Left ventricle myocardium superior (tissue), 1 donor: ENCODE results near the gene TEAD1. TPM values are rescaled to one million over a fixed set of nuclear protein-coding genes. Genes with fewer than 3 reads are reported as not detected.

Experiments
- ATAC-seq: fragments of 200-7000 bp; cut with Tn5 transposase; one replicate; pipeline ENCODE4 v1.9.1; 2020; ENCODE audit warnings: mild to moderate bottlenecking, moderate library complexity
- DNase-seq: peaks from one replicate; pipeline ENCODE4 v3.0.0-alpha.2; 2020
- intact Hi-C: fragments of 100-400 bp; cut with micrococcal nuclease; formaldehyde crosslinking; loops from one replicate; pipeline ENCODE4 v1.11.0; 2022
- total RNA-seq: library from RNA; stranded (reverse); fragmentation: NEBNext Ultra II Directional; extraction: Animal tissue kit (Norgen Biotek cat#: 25700); gene quantifications from one replicate; pipeline ENCODE4 v1.2.1, GENCODE V29; 2021
- donor health status: DM: no; HTN: yes; CAD: no; lungs with severe emphysema.

TEAD1 gene
- total RNA-seq, 1 donor from 2014 or later, result 127 TPM

DNA sequence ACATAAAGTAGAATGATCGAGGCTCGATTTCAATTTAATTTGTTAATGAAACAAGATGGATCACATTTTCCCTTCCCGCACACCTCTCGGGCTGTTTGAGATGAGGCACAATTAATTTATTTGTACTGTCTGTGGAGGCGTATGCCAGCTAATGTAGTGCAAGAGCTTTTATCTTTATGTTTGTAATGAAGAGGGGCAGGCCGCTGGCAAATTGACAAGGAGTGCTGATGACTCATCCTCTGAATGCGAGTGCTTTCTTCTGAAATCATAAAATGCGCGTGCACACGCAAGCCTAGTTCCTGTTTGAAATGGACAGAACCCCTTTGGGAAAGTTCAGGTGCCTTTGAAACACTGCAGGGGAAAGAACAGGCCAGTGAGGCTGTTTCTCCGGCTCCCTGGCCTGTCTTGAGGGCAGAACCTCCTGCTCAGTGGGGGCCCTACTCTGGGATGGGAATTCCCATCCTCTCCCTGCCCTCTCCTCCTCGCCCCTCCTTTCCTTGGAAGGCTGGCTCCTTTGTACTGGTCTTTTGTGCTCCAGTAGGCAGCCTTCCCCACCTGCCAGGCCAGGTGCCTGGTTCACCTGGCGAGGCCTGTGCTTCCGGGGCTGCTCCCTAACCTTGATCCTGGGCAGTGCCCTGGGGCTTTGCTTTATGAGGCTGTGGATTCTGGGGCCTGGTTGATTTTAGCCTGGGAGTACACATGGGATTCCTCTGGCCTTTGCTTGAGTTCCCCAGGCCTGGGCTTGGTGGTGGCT, 50.3 kb downstream of the TEAD1 start:
- peak; percentile 70 for DNase-seq
- peak; percentile 50 for ATAC-seq
- intact Hi-C loops, result no loop called here

DNA sequence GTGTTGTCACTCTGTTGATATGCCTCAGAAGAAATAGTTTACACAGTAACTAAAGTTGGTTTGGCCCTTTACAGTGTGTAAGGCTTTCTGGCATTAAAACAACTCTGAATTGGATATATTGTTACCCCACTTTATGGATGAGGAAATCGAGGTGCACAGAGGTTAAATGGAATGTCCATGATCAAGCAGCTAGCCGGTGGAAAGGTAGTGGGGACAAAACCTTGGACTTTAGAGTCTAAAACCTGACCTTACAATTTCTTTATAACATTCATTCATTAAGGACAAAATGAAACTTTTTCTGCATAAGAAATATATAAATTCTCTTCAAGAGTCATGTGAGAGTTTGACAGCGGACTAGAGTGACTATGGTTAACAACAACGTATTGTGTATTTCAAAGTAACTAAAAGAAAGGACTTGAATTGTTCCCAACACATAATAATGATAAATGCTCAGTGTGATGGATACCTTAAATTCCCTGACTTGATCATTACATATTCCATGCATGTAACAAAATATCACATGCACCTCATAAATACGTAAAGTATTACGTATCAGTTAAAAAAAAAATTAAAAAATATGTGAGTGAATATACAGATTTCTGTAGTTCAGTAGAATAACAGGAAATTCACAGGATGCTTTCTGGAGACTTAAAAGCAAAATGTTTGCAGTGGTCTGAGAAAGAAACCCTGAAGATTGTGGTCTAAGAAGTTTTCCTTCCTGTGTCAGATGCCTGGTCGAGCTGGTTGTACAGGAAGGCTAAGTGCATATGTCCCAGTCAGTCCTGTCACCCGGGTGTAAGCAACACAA, 51.0 kb downstream of the TEAD1 start:
- intact Hi-C loops, result no loop called here
- ATAC-seq (no peak), DNase-seq (no peak)

DNA sequence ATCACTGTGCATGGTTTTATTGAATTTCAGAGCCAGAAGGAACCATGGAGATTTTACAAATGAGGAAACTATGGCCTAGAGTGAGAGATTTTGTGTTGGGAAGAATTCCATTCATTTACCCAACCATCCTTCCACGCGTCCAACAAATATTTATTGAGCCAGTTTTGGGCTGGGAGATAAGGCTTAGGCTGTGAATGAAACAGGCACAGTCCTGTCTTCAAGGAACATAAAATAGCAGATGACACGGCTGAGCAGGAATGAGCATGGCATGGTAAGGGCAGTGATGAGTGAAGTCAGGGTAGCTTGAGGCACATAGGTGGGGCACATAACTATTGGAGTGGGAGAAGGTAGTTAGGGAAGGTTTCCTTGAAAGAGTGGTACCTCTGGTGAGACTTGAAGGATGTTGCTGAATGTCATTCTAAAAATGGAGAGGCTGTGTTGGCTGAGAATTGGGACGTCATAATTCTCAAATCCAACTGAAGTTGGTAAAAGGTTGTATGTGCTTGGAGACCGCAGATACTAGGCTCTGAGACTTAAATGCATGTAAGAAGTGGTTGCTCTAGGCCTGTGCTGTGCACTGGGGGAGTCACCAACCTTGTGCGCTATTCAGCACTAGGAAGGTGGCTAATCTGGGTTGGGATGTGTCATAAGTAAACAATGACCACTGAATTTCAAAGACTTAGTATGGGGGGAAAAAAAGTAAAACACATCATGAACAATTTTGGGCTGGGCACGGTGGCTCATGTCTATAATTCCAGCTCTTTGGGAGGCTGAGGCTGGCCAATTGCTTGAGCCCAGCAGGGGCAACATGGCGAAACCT, 51.9 kb downstream of the TEAD1 start:
- DNase-seq (no peak), ATAC-seq (peak; percentile 30)
- intact Hi-C loops, result no loop called here

DNA sequence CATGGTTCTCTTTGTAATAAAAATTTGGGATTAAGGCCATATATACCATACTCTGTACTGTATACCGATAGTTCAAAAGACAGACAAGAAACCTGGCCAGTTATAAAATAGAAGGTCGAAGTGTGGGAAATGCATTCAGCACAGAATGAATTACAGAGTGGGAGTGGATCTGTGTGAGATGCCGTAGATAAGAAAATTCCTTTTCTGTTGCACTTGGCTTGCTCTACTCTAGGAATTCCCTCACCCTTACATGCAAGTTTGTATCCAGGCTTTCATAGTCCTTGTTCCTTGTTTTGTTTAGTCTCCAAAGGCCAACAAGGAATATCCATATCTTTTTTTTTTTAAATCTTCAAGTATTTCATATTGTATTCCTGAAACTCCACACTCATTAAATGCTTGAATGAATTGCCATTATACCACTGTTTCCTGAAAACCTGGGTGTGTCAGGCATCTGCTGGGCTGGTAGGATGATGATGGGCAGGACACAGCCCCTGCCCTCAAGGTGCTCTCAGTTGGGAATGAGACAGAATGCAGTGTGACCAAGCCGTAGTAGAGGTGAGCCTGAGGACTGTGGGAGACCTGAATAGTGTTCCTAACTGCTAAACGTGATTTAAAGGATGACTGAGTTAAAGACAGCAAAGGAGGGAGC, 53.5 kb downstream of the TEAD1 start:
- ATAC-seq (peak; percentile 35), DNase-seq (no peak)
- intact Hi-C loops, result no loop called here

DNA sequence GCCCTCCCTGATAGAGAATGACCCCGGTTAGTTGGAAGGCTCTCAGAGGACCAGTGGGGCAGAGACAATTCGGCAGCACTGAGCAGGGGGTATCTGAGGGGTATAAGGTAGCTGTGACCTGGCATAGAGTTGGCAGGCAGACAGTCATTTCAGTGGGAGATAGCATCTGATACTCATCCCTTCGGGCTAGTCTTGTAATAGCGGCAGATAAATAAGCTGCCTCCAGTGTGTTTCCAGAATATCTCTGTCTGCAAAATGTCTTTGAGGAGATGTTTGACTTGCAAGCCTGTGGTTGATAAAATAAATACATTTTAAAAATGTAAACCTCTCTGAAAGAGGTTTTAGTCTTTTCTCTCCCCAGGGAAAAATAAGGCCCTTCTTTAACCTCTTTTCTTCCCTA, 54.2 kb downstream of the TEAD1 start:
- ATAC-seq (no peak), DNase-seq (no peak)

DNA sequence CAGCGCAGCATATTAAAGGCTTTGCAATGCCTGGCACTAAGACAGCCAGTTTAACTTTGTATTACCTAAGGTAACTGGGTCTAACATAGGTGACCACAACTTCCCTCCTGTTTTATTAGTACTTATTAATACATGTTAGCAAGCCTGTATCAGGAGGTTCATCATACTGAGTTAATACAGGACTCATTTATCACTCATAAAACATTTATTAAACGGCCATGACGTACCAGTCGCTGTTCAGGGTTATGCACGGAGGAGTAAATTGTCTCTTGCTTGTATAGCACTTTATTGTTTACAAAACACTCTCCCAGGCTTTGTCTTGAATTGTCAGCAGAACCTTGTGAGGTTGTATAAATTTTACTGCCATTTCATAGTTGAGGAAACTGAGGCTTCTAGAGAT, 55.7 kb downstream of the TEAD1 start:
- intact Hi-C loops, result no loop called here
- ATAC-seq (no peak), DNase-seq (no peak)

More for the DNA sequence above, 54.2 kb downstream of the TEAD1 start:
- intact Hi-C loops, result no loop called here

DNA sequence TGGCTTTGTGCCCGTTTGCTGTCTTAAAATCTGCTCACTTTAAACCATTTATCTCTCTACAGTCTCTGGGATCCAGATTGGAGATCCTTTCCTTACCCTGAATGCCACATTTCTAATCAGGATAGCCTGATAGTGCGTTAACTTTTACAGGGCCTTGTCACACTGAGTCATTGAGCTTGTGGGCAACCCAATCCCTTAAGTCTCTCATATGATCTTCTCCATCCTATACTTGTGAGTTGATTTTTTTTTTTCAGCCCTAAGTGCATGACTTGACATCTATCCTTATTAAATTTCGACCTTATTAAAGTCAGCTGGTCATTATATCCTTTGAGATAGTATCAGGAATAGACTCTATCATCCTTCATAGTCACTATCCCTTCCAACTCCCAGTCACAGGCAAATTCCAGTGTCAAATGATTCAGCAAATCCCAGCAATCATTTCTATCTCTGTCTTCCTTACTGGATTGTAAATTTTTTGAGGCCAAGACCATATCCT, 57.7 kb downstream of the TEAD1 start:
- intact Hi-C loops, result no loop called here
- ATAC-seq (no peak), DNase-seq (no peak)

DNA sequence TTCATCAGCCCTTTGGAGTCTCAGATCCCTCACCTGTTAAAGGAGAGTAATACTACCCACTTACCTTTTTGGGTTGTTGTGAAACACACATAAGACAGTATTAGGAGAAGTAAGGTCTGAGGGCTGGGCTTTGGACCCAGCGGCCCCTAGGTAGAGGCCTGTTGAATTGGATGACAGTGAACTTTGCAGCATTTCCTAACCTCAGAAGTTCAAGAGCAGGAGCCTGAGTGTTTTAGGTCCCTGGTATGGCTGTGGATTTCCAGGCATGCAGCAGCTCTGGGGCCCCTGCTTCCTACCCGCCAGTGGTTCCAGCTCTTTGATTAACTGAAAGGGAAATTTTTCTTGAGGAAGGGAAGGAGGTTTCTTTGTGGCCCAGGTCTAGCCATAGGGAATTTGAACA, 58.9 kb downstream of the TEAD1 start:
- DNase-seq (no peak), ATAC-seq (no peak)
- intact Hi-C loops, result no loop called here

DNA sequence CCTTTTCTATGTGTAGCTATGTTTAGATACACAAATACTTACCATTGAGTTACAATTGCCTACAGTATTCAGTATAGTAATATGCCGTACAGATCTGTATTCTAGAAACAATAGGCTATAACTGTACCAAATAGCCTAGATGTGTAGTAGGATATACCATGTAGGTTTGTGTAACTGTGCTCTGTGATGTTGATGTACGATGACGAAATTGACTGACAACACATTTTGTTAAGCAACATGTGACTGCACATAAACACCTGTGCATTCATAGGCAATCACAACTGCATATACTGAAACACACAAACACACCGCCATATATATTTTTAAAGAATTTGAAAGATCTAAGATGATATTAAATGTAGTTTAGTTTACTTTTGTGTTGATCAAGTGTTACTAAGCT, 60.4 kb downstream of the TEAD1 start:
- ATAC-seq (no peak), DNase-seq (no peak)
- intact Hi-C loops, result no loop called here

DNA sequence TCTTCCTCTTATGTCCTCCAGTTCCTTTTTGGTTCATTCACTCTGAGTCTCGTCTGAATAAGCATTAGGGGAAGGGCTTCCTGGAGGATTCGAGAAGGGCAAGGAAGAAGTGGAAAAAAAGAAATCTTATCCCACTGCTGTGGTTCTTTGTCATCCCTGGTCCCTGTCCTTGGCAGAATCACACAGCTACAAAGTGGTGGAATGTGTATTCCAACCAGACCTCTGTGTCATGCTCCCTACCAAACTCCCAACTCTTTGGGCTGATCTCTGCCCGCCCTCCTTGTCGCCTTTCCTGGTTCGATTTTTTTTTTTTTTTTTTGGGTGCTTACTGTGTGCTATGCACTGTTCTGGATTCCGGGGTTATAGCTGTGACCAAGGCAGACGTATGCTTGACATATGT, 61.0 kb downstream of the TEAD1 start:
- ATAC-seq (no peak), DNase-seq (no peak)
- intact Hi-C loops, result no loop called here

DNA sequence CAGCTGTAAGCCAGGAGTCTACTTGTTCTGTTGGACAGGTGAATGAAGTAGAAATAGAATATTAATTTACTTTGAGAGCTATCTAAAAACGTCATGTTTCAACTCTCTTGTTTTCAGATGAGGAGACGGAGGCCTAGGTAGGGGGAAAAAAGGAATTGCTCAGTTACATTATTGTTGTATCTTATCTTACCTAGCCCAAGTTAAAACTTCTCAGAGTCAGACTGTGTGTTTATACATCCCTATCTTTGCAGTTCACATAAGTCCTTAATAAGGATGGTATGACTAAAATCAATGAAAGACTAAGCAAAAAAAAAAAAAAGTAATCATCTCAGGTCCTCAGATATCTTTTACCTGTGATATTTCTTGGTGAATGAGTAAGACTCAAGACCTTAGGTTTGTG, 62.8 kb downstream of the TEAD1 start:
- intact Hi-C loops, result no loop called here
- ATAC-seq, result no peak

DNA sequence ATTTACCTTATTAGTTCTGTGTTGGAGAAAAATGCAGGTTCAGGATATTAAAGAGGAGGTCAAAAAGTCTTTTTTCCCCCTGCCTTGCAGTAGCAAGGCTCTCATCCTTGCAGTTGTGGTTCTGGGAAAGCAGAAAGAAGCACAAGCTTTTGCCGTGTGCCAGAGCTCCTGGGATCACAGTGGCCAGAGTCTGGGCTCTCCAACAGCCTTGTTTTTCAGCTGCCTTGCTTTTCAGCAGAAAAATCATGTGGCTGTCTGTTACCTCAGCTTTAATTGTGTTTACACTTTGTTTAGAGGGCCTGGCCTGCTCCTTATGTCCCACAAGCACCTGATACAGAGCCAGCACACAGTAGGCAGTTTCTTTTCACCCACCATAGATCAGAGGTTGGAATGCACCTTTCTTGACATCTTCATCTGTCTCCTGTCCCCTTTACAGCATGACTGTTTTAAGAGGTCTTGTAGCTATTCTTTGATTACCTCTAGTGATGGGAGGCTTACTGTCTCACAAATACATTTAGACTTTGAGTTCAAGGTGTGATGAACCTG, 67.5 kb downstream of the TEAD1 start:
- DNase-seq (no peak), ATAC-seq (no peak)
- intact Hi-C loops, result loop anchor here (10.0 kb wide), 1 partner anchor 47 kb away; no protein-coding TSS in a partner anchor

More for the DNA sequence above, 62.8 kb downstream of the TEAD1 start:
- DNase-seq, result no peak

DNA sequence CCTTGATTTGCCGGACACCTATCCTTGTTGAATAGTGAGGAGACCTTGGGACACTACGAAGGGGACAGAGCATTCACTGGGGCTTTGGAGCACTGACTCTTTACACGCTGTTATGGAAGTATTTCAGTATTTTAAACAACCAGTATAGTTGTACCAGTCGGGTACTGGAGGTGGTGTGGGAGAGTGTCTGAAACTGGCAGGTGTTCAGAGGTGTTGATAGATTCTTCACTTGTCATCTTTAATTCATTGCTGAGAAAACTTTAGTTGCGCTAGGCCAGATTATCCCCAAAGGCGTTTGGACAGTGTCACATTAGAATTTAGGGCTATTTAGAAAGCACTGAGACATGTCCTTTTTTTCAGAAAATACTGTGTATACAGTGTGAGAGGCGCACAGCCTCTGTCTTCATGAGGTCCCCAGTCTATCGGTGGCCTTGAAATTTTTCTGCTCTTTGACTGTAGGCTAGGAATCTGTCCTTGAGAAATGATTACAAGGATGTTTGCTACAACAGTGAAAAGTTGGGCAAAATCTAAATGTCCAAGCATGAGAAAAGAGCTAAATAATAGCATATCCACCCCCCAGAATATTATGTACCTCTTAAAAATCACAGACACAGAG, 69.7 kb downstream of the TEAD1 start:
- ATAC-seq (peak; percentile 5), DNase-seq (no peak)
- intact Hi-C loops, result loop anchor here (10.0 kb wide), 1 partner anchor 49 kb away; no protein-coding TSS in a partner anchor

DNA sequence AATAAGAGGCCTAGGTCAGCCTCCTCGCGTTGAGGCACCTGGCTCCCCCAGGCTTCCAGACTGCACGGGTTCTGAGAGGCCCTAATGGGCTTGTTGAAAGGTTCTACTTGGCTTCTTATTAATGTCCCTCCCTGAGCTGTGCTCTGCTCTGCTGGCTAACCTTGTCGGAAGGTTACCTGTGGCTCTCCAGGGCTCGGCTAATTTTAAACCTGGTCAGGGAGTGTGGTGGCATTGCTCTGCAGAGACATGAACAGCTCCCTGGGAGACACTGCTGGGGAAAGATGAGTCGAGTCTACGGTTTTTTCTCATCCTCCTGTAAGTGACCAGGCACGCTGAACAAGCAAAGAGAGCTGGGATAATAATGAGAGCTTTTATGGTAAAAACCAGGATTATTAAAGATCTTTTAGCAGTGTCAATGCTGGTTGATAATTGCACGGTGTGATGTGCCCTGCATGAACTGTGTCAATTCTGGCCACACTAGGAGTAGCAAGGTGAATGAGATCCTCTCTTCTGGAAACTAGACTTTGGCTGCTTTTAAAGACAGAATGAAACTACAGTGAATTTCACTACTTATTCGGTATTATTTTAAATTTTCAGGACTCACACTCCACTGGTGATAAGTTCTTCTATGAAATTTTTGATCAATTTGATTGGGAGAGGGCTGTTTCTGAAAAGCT, 70.7 kb downstream of the TEAD1 start:
- ATAC-seq (peak; percentile 91), DNase-seq (peak; percentile 63)
- intact Hi-C loops, result loop anchor here (10.0 kb wide), 1 partner anchor 50 kb away; no protein-coding TSS in a partner anchor

DNA sequence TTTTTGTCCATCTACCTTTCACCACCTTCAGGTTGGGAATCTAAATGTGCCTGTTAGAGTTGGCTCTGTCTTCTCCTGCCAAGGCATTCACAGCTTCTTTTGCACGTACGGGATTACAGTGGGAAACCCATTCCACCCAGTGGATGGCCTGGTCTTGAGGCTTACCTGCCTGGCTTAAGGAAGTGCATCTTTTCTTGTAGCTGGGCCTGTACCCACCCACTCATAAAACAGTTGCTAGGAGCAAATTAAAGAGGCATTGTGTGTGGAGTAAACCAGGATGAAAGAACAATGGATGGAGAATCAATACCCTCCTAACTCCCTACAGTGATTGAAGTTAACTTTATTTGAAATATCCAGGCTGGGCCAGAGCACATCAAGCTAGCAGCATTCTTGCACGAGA, 71.6 kb downstream of the TEAD1 start:
- DNase-seq (no peak), ATAC-seq (peak; percentile 40)
- intact Hi-C loops, result loop anchor here (10.0 kb wide), 1 partner anchor 51 kb away; no protein-coding TSS in a partner anchor

DNA sequence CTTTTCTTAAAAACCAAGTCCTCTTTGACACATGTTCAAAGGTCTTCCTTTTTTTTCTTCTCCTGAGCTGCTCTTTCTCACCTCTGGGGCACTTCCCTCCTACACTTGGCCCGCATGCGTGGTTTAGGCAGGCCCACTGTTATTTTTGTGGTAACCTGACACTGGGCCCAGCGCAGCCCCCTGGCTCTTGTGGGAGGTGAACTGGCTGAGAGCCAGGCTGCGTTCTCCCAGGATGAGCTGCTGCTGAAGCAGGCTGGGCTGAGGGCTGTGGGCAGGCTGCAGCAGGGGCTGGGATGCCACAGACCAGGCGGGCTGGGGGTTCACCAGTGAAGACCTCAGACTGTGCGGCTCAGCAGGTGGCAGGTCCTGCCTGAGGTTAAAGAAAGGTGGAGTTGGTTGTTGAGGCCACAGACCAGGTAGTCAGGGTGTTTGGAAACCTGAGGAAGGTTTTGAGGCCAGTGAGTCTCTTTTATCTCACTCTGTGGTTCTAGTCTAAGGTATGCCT, 72.4 kb downstream of the TEAD1 start:
- intact Hi-C loops, result loop anchor here (10.0 kb wide), 1 partner anchor 52 kb away; no protein-coding TSS in a partner anchor
- peak; percentile 88 for DNase-seq
- ATAC-seq, result peak; percentile 75

DNA sequence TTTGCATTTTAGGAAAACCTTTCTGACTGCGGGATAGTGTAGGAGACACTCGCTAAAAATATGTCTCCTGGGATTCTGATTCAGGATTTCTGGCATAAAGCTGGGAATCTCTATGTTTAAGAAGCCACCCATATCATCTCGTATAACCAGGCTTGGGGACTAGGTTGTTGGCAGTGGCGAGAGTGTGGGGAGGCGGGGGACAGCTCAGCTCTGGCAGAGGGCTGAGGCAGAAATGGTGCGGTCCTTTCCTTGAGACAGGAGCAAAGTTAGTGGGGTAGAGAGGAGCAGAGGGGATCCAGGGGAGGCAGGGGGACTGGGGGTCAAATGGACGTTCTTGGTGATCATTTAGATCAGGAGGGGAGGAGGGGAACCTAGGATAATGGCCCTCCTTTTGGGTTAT, 74.3 kb downstream of the TEAD1 start:
- ATAC-seq (no peak), DNase-seq (no peak)
- intact Hi-C loops, result loop anchor here (10.0 kb wide), 1 partner anchor 54 kb away; no protein-coding TSS in a partner anchor
